Endodermal cell (in vitro differentiated cells): ENCODE measurements around the gene DLG2. TPM values are rescaled to one million over a fixed set of nuclear protein-coding genes. Genes with fewer than 3 reads are reported as not detected.

ENCODE experiments used
- DNase-seq: peaks from one replicate; pipeline ENCODE4 v3.0.0-alpha.2; 2017
- H3K27ac ChIP-seq: 2 replicates; pipeline ENCODE4 v1.5.1; 2013; ENCODE audit warnings: mild to moderate bottlenecking, low read depth, low read length, moderate library complexity
- H3K27me3 ChIP-seq: 2 replicates; pipeline ENCODE4 v1.6.1; 2013; ENCODE audit warnings: mild to moderate bottlenecking, low read length, moderate library complexity; ENCODE audit not compliant: insufficient read depth, control insufficient read depth, poor library complexity, severe bottlenecking
- H3K36me3 ChIP-seq: 2 replicates; pipeline ENCODE4 v1.7.0; 2013; ENCODE audit warnings: mild to moderate bottlenecking, low read length, moderate library complexity; ENCODE audit not compliant: control insufficient read depth, insufficient read depth
- H3K4me1 ChIP-seq: one replicate; pipeline ENCODE4 v1.7.0; 2013; ENCODE audit warnings: low read length; ENCODE audit not compliant: control insufficient read depth, insufficient read depth
- H3K4me3 ChIP-seq: 2 replicates; pipeline ENCODE4 v1.5.1; 2013; ENCODE audit warnings: mild to moderate bottlenecking, low read length, moderate library complexity
- H3K9ac ChIP-seq: 2 replicates; pipeline ENCODE4 v1.6.1; 2013; ENCODE audit warnings: mild to moderate bottlenecking, low read length, moderate library complexity; ENCODE audit not compliant: poor library complexity, severe bottlenecking; ENCODE audit errors: extremely low read depth
- H3K9me3 ChIP-seq: 2 replicates; pipeline ENCODE4 v1.6.1; 2013; ENCODE audit warnings: mild to moderate bottlenecking, low read length, moderate library complexity; ENCODE audit not compliant: control insufficient read depth
- H3K27ac Mint-ChIP-seq: 2 replicates; pipeline ENCODE4 v1.8.0; 2020; ENCODE audit warnings: mixed read lengths
- H3K27me3 Mint-ChIP-seq: 2 replicates; pipeline ENCODE4 v1.8.0; 2021; ENCODE audit warnings: mild to moderate bottlenecking, mixed read lengths; ENCODE audit not compliant: insufficient read depth
- H3K36me3 Mint-ChIP-seq: 2 replicates; pipeline ENCODE4 v1.8.0; 2020; ENCODE audit warnings: low read depth, mixed read lengths
- H3K4me1 Mint-ChIP-seq: 2 replicates; pipeline ENCODE4 v1.8.0; 2020; ENCODE audit warnings: mixed read lengths
- H3K4me3 Mint-ChIP-seq: 2 replicates; pipeline ENCODE4 v1.8.0; 2020; ENCODE audit warnings: mild to moderate bottlenecking, moderate library complexity, mixed read lengths
- H3K9me3 Mint-ChIP-seq: 2 replicates; pipeline ENCODE4 v1.8.0; 2020; ENCODE audit warnings: mild to moderate bottlenecking, mixed read lengths
- WGBS, 2 experiments: methylation state at CpG; one replicate each; pipeline versions ENCODE4 v1.1.5 to v1.1.7; 2013; ENCODE audit warnings: missing lambda C conversion rate in 2 of 2, mixed read lengths in 1 of 2; ENCODE audit not compliant: insufficient coverage in 1 of 2, insufficient read length in 1 of 2; 5-methylcytosine and 5-hydroxymethylcytosine counted together
- total RNA-seq, 2 donors: library from RNA; stranded (reverse); fragmentation: NEBNext Ultra II Directional in 1 of 2; extraction: Animal tissue kit (Norgen Biotek cat#: 25700) in 1 of 2; gene quantifications; 2 replicates in 1 of 2; 3 replicates in 1 of 2; pipeline ENCODE4 v1.2.1, GENCODE V29; 2021
- TF ChIP-seq, protein P1 (sequence below): fragments of 200-600 bp; sonication (generic); conservative IDR thresholded peaks from 2 replicates; pipeline ENCODE4 v1.5.0; 2021; ENCODE audit warnings: antibody characterized with exemption, mild to moderate bottlenecking

Gene DLG2
- total RNA-seq, 2 donors from 2014 or later, result 9.6 to 10.6 TPM

- H3K27me3 ChIP-seq, result no peaks in the 10 kb centered on the region
- H3K27me3 Mint-ChIP-seq, result peaks cover 3% of the 10 kb centered on the region
- H3K4me3 ChIP-seq, result no peak overlapping the region
- no peaks in the 10 kb centered on the region for H3K4me1 ChIP-seq
- H3K27ac ChIP-seq, result no peak overlapping the region
- H3K36me3 Mint-ChIP-seq, result peaks cover 6% of the 10 kb centered on the region
- DNase-seq, result no peak
- TF ChIP-seq, protein P1, sequence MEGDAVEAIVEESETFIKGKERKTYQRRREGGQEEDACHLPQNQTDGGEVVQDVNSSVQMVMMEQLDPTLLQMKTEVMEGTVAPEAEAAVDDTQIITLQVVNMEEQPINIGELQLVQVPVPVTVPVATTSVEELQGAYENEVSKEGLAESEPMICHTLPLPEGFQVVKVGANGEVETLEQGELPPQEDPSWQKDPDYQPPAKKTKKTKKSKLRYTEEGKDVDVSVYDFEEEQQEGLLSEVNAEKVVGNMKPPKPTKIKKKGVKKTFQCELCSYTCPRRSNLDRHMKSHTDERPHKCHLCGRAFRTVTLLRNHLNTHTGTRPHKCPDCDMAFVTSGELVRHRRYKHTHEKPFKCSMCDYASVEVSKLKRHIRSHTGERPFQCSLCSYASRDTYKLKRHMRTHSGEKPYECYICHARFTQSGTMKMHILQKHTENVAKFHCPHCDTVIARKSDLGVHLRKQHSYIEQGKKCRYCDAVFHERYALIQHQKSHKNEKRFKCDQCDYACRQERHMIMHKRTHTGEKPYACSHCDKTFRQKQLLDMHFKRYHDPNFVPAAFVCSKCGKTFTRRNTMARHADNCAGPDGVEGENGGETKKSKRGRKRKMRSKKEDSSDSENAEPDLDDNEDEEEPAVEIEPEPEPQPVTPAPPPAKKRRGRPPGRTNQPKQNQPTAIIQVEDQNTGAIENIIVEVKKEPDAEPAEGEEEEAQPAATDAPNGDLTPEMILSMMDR, result no peak
- H3K9me3 Mint-ChIP-seq, result peaks cover 47% of the 10 kb centered on the region
- H3K9me3 ChIP-seq, result peaks cover 36% of the 10 kb centered on the region
- H3K36me3 ChIP-seq, result no peaks in the 10 kb centered on the region
- no peaks in the 10 kb centered on the region for H3K4me1 Mint-ChIP-seq
- no peak overlapping the region for H3K9ac ChIP-seq
- H3K27ac Mint-ChIP-seq, result no peak overlapping the region
- H3K4me3 Mint-ChIP-seq, result no peak overlapping the region
Measured at GRCh38 chr11:84003181-84003580, 1624.0 kb downstream of the DLG2 start.

DNA sequence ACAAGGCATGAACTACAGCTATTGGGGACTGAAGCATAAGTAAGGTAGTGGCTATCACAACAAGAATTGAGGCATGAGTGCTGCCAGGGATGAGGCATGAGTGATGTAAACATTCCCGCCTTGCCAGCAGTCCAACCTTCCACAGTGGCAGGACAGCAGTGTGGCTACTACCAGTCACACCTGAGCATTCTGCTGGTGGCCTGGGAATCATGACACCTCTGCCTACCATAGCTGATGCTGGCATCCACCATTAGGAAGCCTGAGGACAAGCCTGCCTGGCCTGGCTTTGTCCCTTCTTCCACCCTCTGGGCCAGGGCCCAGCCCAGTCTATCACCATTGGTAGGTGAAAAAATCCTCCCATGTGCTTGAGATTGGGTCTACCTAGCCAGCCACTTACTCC is 1628.2 kb downstream of the DLG2 start:
- Histone ChIP-seq H3K36me3 (no peaks in the 10 kb centered on the region), H3K27ac (no peak overlapping the region), H3K27me3 (no peaks in the 10 kb centered on the region), H3K9me3 (peaks cover 36% of the 10 kb centered on the region), H3K4me1 (no peaks in the 10 kb centered on the region), H3K4me3 (no peak overlapping the region), H3K9ac (no peak overlapping the region)
- Mint-ChIP-seq H3K9me3 (peaks cover 42% of the 10 kb centered on the region), H3K36me3 (peaks cover 5% of the 10 kb centered on the region), H3K4me3 (no peak overlapping the region), H3K27ac (no peak overlapping the region), H3K4me1 (no peaks in the 10 kb centered on the region), H3K27me3 (peaks cover 2% of the 10 kb centered on the region)
- TF ChIP-seq, protein P1, result no peak
- 82 to 90% methylated on average over 1 of the region's 1 CpG for WGBS, 2 experiments
- DNase-seq, result no peak

DNA sequence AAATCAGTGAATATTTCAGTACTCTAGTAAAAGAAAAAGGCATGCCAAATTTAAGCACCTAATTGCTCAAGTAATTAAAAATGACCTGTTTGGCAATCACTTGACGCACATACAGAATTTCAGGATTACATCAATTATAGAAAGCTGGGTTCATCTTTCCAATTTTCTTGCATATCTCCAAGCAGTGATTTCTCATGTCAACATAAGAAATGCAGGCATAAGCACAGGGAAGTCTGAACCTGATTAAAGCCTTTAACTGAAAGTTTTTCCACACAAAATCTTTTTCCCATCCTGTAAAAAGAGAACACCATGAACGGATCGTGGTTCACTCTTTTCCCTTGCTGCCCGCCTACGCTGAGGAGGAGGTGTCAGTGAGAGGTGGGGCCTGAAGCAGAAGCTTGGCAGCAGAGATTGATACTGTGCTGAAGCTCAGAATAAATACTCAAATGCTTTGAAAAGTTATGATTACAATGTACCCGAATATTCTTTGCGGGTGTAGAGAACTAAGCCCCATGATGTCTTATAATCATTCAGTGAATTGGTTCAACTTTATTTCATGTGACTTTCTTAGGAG is 1636.9 kb downstream of the DLG2 start:
- no peaks in the 10 kb centered on the region for H3K36me3 ChIP-seq
- Mint-ChIP-seq H3K4me1 (no peaks in the 10 kb centered on the region), H3K27ac (no peak overlapping the region), H3K36me3 (no peaks in the 10 kb centered on the region), H3K27me3 (peaks cover 2% of the 10 kb centered on the region), H3K4me3 (no peak overlapping the region), H3K9me3 (peaks cover 2% of the 10 kb centered on the region)
- DNase-seq, result no peak
- no peaks in the 10 kb centered on the region for H3K9me3 ChIP-seq
- no peaks in the 10 kb centered on the region for H3K4me1 ChIP-seq
- TF ChIP-seq, protein P1, result no peak
- 84 to 96% methylated on average over 3 to 7 of the region's 7 CpGs for WGBS, 2 experiments
- no peak overlapping the region for H3K27ac ChIP-seq
- no peaks in the 10 kb centered on the region for H3K27me3 ChIP-seq
- no peak overlapping the region for H3K9ac ChIP-seq
- no peak overlapping the region for H3K4me3 ChIP-seq
